ENCODE data around the gene AURKA.

Gene AURKA

DNA sequence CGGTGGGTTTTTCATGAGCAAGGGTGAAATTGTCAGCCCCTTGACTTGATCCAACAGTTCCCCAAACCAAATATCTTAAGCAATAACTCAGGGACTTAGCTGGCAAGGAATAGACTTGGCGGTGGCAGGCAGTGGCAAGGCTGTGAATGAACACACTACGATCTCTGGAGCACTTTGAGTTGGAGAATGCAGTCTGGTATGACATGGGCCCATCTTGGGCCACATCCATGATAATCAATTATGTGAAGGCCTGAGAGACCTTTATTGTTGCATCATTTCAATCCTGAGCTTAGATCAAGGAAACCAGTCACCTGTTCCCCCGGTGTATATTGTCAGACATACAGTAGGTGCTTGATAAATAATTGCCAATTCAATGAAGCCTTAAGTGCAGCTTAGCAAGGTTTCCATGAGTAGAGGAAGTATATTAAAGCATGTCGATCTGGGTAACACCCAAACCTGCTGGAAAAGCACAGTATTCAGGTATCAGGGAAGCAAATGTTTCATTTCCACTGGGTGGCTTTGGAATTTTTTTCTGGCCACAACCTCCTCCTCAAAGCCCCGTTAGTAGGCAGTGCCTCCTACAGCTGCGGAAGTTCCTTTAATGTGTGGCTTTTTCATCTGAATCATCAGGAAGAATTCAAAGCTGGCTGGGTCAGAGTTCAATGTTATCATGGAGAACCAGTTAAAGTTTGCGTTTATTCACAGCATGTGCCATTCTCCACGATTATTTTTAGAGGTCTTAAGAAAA is 30.2 kb upstream of the AURKA start:
- Histone ChIP-seq H3K4me3 (ENCODE audit: low read length) (no peak overlapping the region), H3K9me3 (ENCODE audit: insufficient read depth, low read depth, low read length) (no peaks in the 10 kb centered on the region), H3K36me3 (ENCODE audit: insufficient read depth, low read length) (no peaks in the 10 kb centered on the region), H3K27ac (ENCODE audit: low read depth, low read length) (no peak overlapping the region), H3K9ac (ENCODE audit: low read depth, low read length) (no peak overlapping the region), H3K27me3 (ENCODE audit: insufficient read depth, low read length) (peaks cover 32% of the 10 kb centered on the region), H3K4me1 (ENCODE audit: insufficient read depth, low read length) (peaks cover 8% of the 10 kb centered on the region)
- 61% methylated on average over 8 of the region's 9 CpGs for WGBS

DNA sequence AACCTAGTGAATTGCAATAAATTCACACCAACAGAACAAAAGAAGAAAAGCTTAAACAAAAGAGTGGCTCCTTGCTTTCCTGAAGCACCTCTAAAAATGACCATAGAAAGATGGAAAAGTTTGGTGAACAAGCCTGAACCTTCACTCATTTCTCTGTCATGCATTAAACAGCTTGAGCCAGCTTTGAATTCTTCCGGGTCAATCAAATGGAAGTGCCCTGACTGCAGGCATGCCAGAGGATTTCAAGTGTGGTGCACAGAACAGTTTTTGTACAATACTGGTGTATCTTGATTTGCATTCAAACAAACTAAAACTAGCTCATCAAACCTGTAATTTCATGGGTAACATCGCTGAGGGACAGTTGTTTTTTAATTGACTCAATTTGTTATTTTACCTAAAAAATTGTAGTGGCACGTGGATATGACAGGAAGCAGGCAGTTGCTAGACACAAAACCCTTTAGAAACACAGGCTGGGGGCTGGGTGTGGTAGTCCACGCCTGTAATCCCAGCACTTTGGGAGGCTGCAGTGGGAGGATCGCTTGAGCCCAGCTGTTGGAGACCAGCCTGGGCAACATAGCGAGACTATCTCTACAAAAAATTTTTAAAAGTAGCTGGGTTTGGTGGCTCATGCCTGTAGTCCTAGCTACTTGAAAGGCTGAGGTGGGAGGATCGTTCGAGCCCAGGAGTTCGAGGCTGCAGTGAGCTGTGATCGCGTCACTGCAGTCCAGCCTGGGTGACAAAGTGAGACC is 29.1 kb upstream of the AURKA start:
- peaks cover 32% of the 10 kb centered on the region for H3K27me3 ChIP-seq (ENCODE audit: insufficient read depth, low read length)
- peaks cover 8% of the 10 kb centered on the region for H3K4me1 ChIP-seq (ENCODE audit: insufficient read depth, low read length)
- no peaks in the 10 kb centered on the region for H3K36me3 ChIP-seq (ENCODE audit: insufficient read depth, low read length)
- H3K9ac ChIP-seq (ENCODE audit: low read depth, low read length), result no peak overlapping the region
- 83% methylated on average over 11 of the region's 11 CpGs for WGBS
- no peak overlapping the region for H3K27ac ChIP-seq (ENCODE audit: low read depth, low read length)
- no peak overlapping the region for H3K4me3 ChIP-seq (ENCODE audit: low read length)
- H3K9me3 ChIP-seq (ENCODE audit: insufficient read depth, low read depth, low read length), result no peaks in the 10 kb centered on the region

DNA sequence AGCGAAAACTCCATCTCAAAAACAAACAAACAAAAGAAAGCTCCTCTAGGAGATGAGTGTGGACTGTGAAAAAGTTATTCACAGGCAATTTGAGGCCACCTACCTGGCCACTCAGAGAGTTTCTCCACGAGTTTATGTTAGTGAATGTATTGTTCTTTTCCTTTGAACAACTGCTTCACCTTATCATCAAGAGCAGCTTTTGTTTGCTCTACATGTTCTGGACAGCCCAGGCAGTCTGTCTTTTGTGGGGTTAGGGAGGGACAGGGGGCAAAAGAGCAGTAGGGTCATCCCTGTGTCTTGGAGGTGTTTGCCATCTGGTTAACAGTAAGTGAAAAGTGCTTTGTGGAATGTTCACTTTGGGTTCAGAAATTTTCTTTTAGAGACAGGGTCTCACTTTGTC is 28.0 kb upstream of the AURKA start:
- Histone ChIP-seq H3K27me3 (ENCODE audit: insufficient read depth, low read length) (peaks cover 28% of the 10 kb centered on the region), H3K9ac (ENCODE audit: low read depth, low read length) (no peak overlapping the region), H3K9me3 (ENCODE audit: insufficient read depth, low read depth, low read length) (no peaks in the 10 kb centered on the region), H3K4me3 (ENCODE audit: low read length) (no peak overlapping the region), H3K27ac (ENCODE audit: low read depth, low read length) (no peak overlapping the region), H3K36me3 (ENCODE audit: insufficient read depth, low read length) (no peaks in the 10 kb centered on the region), H3K4me1 (ENCODE audit: insufficient read depth, low read length) (peaks cover 8% of the 10 kb centered on the region)
- WGBS, result 100% methylated on average over 1 of the region's 2 CpGs

DNA sequence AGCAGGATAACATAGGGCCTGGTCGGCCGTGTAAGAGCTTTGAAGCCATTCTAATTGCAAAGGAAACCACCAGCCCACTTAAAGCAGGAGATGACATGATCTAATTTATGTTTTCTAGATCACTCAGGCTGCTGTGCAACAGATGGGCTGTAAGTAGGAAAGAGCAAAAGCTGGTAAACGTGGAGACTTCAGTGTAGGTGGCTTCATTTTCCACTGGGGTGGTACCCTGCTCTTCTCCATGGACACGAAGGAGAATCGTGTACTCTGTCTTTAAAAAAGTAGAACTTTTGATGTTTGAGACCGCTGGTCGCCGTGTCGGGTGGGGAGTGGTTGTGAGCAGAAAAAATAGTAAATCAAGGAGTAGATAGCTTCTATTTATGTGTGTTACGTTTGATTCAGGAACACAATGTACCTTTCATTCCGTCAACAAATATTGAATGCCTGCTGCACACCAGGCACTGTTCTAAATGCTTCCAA is 26.4 kb upstream of the AURKA start:
- no peaks in the 10 kb centered on the region for H3K36me3 ChIP-seq (ENCODE audit: insufficient read depth, low read length)
- H3K4me1 ChIP-seq (ENCODE audit: insufficient read depth, low read length), result peaks cover 8% of the 10 kb centered on the region
- no peak overlapping the region for H3K27ac ChIP-seq (ENCODE audit: low read depth, low read length)
- no peak overlapping the region for H3K9ac ChIP-seq (ENCODE audit: low read depth, low read length)
- H3K27me3 ChIP-seq (ENCODE audit: insufficient read depth, low read length), result peaks cover 23% of the 10 kb centered on the region
- 93% methylated on average over 11 of the region's 11 CpGs for whole genome bisulfite sequencing
- H3K9me3 ChIP-seq (ENCODE audit: insufficient read depth, low read depth, low read length), result no peaks in the 10 kb centered on the region
- H3K4me3 ChIP-seq (ENCODE audit: low read length), result no peak overlapping the region

DNA sequence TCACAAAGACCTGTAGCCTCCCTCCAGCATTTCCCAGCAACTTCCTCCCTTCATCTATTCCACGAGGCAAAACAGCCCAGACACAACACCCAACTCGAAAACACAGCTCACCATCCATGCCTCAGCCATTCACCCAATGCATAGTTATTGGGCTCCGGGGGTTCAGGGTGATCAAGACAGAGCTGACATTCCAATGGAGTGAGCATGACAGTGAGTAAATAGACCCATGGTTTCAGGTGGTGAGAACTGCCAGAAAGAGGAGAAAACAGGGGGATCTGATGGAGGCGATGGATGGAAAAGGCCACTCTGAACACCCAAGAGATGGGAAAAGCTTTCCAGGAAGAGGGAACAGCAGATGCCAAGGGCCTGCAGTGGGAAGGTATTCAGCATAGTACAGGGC is 25.9 kb upstream of the AURKA start:
- H3K9me3 ChIP-seq (ENCODE audit: insufficient read depth, low read depth, low read length), result no peaks in the 10 kb centered on the region
- 91% methylated on average over 4 of the region's 4 CpGs for WGBS
- H3K27ac ChIP-seq (ENCODE audit: low read depth, low read length), result no peak overlapping the region
- H3K4me1 ChIP-seq (ENCODE audit: insufficient read depth, low read length), result peaks cover 8% of the 10 kb centered on the region
- no peaks in the 10 kb centered on the region for H3K36me3 ChIP-seq (ENCODE audit: insufficient read depth, low read length)
- no peak overlapping the region for H3K9ac ChIP-seq (ENCODE audit: low read depth, low read length)
- H3K4me3 ChIP-seq (ENCODE audit: low read length), result no peak overlapping the region
- peaks cover 20% of the 10 kb centered on the region for H3K27me3 ChIP-seq (ENCODE audit: insufficient read depth, low read length)

DNA sequence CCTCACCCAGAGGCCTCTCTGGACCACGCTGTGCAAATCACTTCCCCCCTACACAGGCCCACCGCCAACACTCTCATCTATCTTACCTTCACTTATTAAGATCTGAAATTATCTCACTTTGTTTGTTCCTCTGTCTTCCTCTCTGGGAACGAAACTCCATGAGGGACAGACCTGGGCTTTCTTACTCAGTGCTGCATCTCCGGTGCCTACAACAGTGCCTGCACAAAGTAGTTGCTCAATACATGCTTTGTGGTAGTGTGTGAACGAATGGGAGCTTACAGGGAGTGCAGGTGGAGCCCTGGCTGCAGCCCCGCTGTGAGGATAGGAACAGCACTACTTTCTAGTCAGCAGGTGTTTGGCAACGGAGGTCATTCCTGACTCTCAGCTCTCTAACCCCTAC is 25.4 kb upstream of the AURKA start:
- Histone ChIP-seq H3K36me3 (ENCODE audit: insufficient read depth, low read length) (no peaks in the 10 kb centered on the region), H3K27ac (ENCODE audit: low read depth, low read length) (no peak overlapping the region), H3K4me1 (ENCODE audit: insufficient read depth, low read length) (peaks cover 4% of the 10 kb centered on the region; the same call in 1 of the 2 replicates), H3K27me3 (ENCODE audit: insufficient read depth, low read length) (peaks cover 15% of the 10 kb centered on the region), H3K4me3 (ENCODE audit: low read length) (no peak overlapping the region), H3K9me3 (ENCODE audit: insufficient read depth, low read depth, low read length) (no peaks in the 10 kb centered on the region), H3K9ac (ENCODE audit: low read depth, low read length) (no peak overlapping the region)
- 89% methylated on average over 7 of the region's 7 CpGs for WGBS

DNA sequence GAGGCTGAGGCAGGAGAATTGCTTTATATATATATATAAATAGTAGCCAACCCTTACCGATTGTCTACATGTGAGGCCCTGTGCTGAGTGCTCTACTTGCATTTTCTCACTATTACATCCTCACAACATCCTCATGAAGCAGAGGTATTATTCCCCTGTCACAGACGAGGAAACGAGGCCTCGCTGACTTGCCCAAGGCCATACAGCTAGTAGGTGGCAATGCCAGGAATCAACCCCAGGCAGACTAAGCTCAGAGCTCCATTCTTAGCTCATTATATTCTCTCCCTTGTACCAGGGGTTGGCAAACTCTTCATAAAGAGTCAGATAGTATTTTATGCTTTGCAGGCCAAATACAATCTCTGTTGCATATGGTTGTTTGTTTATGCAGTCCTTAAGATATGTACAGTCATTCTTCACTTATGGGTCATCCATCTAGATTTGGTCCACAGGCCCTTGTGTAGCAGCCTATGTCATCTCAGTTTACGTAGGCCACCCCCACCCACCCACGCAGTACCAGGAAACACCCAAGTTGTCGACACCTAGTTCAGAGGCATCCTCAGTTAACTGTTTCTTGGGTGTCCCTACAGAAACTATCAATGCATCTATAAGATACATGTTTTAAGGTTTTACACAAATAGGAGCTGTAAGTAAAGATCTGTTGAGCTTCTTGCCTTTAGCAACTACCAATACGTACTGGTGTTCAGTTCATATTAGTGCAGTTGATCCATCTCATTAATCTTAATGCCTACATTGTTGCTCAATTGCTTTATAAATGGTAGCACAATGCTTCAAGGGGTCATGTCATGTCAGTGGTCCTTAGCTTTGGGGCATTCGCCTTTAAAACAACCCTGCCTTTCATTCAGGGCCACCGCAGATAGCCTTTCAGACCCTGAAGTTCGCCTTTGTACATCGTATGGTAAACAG is 23.1 kb upstream of the AURKA start:
- H3K4me3 ChIP-seq (ENCODE audit: low read length), result no peak overlapping the region
- no peak overlapping the region for H3K27ac ChIP-seq (ENCODE audit: low read depth, low read length)
- H3K9ac ChIP-seq (ENCODE audit: low read depth, low read length), result no peak overlapping the region
- no peaks in the 10 kb centered on the region for H3K27me3 ChIP-seq (ENCODE audit: insufficient read depth, low read length)
- H3K9me3 ChIP-seq (ENCODE audit: insufficient read depth, low read depth, low read length), result no peaks in the 10 kb centered on the region
- H3K4me1 ChIP-seq (ENCODE audit: insufficient read depth, low read length), result no peaks in the 10 kb centered on the region
- WGBS, result 93% methylated on average over 12 of the region's 12 CpGs
- H3K36me3 ChIP-seq (ENCODE audit: insufficient read depth, low read length), result no peaks in the 10 kb centered on the region

DNA sequence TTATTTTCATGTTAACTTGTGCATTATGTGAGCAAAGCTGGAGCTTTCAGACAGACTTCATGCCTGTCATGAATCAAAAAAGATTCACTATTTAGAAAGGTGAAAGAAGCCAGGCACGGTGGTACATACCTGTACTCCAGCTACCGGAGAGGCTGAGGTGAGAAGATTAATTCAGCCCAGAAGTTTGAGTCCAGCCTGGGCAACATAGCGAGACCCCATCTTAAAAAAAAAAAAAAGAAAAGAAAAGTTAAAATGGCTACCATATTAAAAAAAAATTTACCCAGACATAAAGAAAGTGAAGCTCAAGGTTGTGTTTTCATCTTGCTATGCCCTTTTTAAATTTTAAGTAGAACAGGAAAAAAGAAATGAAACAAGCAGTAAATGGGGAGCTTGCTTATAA is 20.9 kb upstream of the AURKA start:
- no peak overlapping the region for H3K9ac ChIP-seq (ENCODE audit: low read depth, low read length)
- H3K27me3 ChIP-seq (ENCODE audit: insufficient read depth, low read length), result no peaks in the 10 kb centered on the region
- WGBS, result 97% methylated on average over 2 of the region's 3 CpGs
- peaks cover 8% of the 10 kb centered on the region for H3K36me3 ChIP-seq (ENCODE audit: insufficient read depth, low read length)
- no peaks in the 10 kb centered on the region for H3K4me1 ChIP-seq (ENCODE audit: insufficient read depth, low read length)
- H3K9me3 ChIP-seq (ENCODE audit: insufficient read depth, low read depth, low read length), result no peaks in the 10 kb centered on the region
- no peak overlapping the region for H3K4me3 ChIP-seq (ENCODE audit: low read length)
- H3K27ac ChIP-seq (ENCODE audit: low read depth, low read length), result no peak overlapping the region

DNA sequence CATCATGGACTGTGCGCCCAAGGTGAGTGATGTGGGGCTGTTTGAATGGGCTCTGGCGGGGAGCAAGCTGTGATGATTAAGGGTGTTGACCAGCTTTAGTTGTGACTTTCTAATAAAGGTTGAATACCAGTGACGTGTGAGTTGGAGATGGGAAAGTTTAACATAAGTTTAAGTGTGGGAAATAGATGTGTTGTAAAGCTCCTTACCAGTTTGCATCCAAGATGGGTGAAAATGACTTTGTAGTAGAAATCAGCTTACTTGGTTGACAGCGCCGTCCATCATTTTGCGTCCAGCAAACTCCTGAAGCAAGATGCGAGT is 20.4 kb upstream of the AURKA start:
- Histone ChIP-seq H3K36me3 (ENCODE audit: insufficient read depth, low read length) (peaks cover 14% of the 10 kb centered on the region), H3K27me3 (ENCODE audit: insufficient read depth, low read length) (no peaks in the 10 kb centered on the region), H3K4me3 (ENCODE audit: low read length) (no peak overlapping the region), H3K9me3 (ENCODE audit: insufficient read depth, low read depth, low read length) (no peaks in the 10 kb centered on the region), H3K27ac (ENCODE audit: low read depth, low read length) (no peak overlapping the region), H3K4me1 (ENCODE audit: insufficient read depth, low read length) (no peaks in the 10 kb centered on the region), H3K9ac (ENCODE audit: low read depth, low read length) (no peak overlapping the region)
- WGBS, result 96% methylated on average over 7 of the region's 7 CpGs

DNA sequence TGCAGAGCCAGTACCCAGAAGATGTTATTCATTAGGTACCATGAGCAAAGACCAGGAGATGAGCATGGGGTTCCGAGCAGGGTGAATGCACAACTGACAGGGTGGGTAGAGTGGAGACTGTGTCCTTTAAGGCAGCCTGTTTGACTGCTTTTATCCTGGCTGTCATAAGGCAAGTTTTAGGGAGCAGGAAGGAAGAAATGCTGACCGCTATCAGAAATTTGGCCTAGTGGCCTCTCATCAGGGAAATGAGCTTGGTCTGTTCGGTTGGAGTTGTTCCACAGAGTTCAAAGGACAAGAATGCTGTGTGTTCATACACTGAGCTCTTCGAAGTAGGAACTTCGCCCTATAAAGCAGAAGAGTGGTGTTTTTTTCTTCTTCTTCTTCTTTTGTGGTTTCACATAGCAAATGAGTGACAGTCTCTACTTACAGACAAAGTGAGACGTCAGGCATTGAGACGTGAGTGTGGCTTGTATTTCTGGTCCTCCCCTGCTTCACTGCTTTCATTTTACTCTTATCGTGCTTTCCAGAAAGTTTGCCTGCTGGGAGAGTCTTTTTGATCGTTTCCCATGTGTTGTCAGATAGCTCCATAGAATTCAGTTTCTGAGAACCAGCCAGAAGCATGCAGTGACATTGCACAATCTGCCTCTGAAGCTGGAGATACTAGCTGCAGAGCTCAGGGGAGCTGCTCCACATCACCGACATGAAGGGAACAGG is 19.9 kb upstream of the AURKA start, which contains the start of gene CASS4:
Gene CASS4, plus strand, starts transcription at position 502 of the 714 bp plus-strand sequence. Its CDS starts 199 bp downstream, at position 701.
- no peaks in the 10 kb centered on the region for H3K4me1 ChIP-seq (ENCODE audit: insufficient read depth, low read length)
- H3K9ac ChIP-seq (ENCODE audit: low read depth, low read length), result no peak within 1 kb of the TSS
- no peaks in the 10 kb centered on the region for H3K9me3 ChIP-seq (ENCODE audit: insufficient read depth, low read depth, low read length)
- 91% methylated on average over 10 of the region's 10 CpGs for WGBS
- peaks cover 19% of the 10 kb centered on the region for H3K36me3 ChIP-seq (ENCODE audit: insufficient read depth, low read length)
- H3K27ac ChIP-seq (ENCODE audit: low read depth, low read length), result no peak within 1 kb of the TSS
- no peaks in the 10 kb centered on the region for H3K27me3 ChIP-seq (ENCODE audit: insufficient read depth, low read length)
- no peak within 1 kb of the TSS for H3K4me3 ChIP-seq (ENCODE audit: low read length)
